Kidney epithelial cell (primary cell): ENCODE data around the gene PRRT2. TPM values are rescaled to one million over a fixed set of nuclear protein-coding genes. Genes with fewer than 3 reads are reported as not detected.

Source experiments
- DNase-seq: peaks from one replicate; pipeline ENCODE4 v3.0.0-alpha.2; 2010; ENCODE audit warnings: low read depth
- H3K27me3 ChIP-seq: 2 replicates; pipeline ENCODE4 v1.6.0; 2011; ENCODE audit warnings: low read length; ENCODE audit not compliant: control insufficient read depth, insufficient read depth
- H3K36me3 ChIP-seq: 2 replicates; pipeline ENCODE4 v1.5.1; 2011; ENCODE audit warnings: low read length; ENCODE audit not compliant: control insufficient read depth, insufficient read depth
- H3K4me3 ChIP-seq: 2 replicates; pipeline ENCODE4 v1.5.1; 2011; ENCODE audit warnings: low read depth, mild to moderate bottlenecking, control low read depth, low read length
- CTCF ChIP-seq: IDR thresholded peaks from 2 replicates; pipeline ENCODE4 v1.5.1; 2011; ENCODE audit warnings: mild to moderate bottlenecking, moderate library complexity, low read length, control low read depth, inconsistent platforms; ENCODE audit not compliant: insufficient read depth, poor library complexity, severe bottlenecking
- total RNA-seq: library from RNA; depleted of rRNA; stranded (reverse); fragments of >200 nt; gene quantifications from 2 replicates; pipeline ENCODE4 v1.2.3, GENCODE V29; 2015

PRRT2 gene
- total RNA-seq, 1 donor from 2014 or later, result 0.29 TPM

- no peak for DNase-seq
- TF ChIP-seq CTCF, result no peak
- no peaks in the 10 kb centered on the region for H3K27me3 ChIP-seq
- no peak overlapping the region for H3K4me3 ChIP-seq
- H3K36me3 ChIP-seq, result peaks cover 7% of the 10 kb centered on the region
Observed at GRCh38 chr16:29836623-29837022, 24.6 kb downstream of the PRRT2 start.

- peaks cover 7% of the 10 kb centered on the region for H3K36me3 ChIP-seq
- TF ChIP-seq CTCF, result no peak
- H3K27me3 ChIP-seq, result no peaks in the 10 kb centered on the region
- no peak for DNase-seq
- no peak overlapping the region for H3K4me3 ChIP-seq
Observed at GRCh38 chr16:29837841-29838240, 25.8 kb downstream of the PRRT2 start.

- H3K36me3 ChIP-seq, result peaks cover 7% of the 10 kb centered on the region
- TF ChIP-seq CTCF, result no peak
- no peaks in the 10 kb centered on the region for H3K27me3 ChIP-seq
- DNase-seq, result no peak
- no peak overlapping the region for H3K4me3 ChIP-seq
Observed at GRCh38 chr16:29839822-29840221, 27.8 kb downstream of the PRRT2 start.

- no peak for TF ChIP-seq CTCF
- DNase-seq, result no peak
- no peak overlapping the region for H3K4me3 ChIP-seq
- no peaks in the 10 kb centered on the region for H3K27me3 ChIP-seq
- peaks cover 4% of the 10 kb centered on the region for H3K36me3 ChIP-seq
Observed at GRCh38 chr16:29840240-29840639, 28.2 kb downstream of the PRRT2 start.

GRCh38 chr16:29841631-29842030 is 29.6 kb downstream of the PRRT2 start:
- Histone ChIP-seq H3K27me3 (no peaks in the 10 kb centered on the region), H3K4me3 (no peak overlapping the region), H3K36me3 (peaks cover 4% of the 10 kb centered on the region)
- no peak for TF ChIP-seq CTCF
- no peak for DNase-seq

GRCh38 chr16:29842732-29843346 is 30.8 kb downstream of the PRRT2 start:
- no peak for DNase-seq
- no peak for TF ChIP-seq CTCF
- Histone ChIP-seq H3K4me3 (no peak overlapping the region), H3K36me3 (peaks cover 4% of the 10 kb centered on the region), H3K27me3 (no peaks in the 10 kb centered on the region)
